NCI-H1048 (cell line): ENCODE measurements around the gene MYT1.
"Not testable (repeated sequence)": the region's sequence is repeated elsewhere in the genome, so short reads cannot be mapped to it uniquely, and the experiment has no call there.

ENCODE experiments used
- DNase-seq: peaks from one replicate; lab custom pipeline; 2025; lab: John Stamatoyannopoulos, UW

The MYT1 gene

DNA sequence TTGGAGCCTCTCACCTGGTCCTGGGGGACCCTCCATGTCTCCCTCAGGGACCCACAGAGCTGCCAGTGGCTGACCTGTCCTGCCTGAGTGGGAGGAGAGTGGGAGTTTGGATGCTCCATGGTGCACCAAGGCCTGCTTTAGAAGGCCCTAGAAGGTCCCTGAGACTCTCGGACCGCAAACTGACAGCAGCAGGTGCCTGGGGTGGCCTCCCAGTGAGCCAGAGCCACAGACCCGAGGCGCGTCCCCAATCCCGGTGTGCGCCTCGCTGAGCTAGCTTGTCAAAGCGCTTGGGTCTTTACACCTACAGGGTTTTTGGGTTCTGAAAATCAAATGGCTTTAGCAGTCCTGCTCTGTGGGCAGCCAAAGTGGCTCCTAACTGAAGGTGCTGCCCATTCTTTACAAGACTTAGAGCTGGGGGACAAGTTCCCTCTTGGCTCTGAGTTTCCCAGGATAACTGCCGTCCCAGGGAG, 4.9 kb downstream of the MYT1 start:
- DNase-seq: no peak

DNA sequence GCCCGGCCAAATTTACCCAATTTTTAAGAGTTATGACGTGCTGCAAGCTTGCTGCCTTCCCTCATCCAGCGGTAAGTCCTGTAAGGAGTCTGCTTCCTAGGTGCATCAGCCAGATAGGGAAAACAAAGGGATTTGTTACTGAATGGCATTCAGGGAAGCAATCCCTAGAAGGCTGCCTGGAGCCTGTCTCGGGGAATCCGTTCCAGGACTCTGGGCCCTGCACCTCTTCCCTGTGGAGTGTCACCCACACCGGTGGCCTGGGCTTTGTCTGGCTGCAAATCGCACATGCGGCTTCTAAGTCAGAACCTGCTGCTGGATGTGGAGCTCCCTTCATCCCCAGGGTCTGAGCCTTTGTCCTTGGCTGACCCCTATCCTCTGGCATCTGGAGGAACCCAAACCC, 7.0 kb downstream of the MYT1 start:
- no peak for DNase-seq

DNA sequence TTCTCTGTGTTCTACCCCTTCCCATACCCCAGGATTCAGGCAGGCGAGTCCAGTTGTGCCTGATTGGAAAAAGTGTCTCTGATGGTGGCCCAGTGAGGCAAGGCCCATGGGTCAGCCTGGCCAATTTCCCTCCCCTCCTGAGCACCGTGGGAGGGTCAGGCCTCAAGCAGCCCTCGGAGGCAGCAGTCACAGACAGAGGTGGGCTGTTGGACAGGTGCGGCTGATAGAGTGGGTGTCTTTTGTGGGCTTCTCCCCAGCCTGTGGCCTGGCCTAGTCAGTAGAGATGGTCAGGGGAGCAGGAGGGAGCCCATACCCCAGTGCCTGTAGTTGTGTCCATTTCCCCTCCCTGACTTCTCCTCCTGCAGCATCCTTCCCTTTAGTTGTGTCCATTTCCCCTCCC, 8.9 kb downstream of the MYT1 start:
- no peak for DNase-seq

DNA sequence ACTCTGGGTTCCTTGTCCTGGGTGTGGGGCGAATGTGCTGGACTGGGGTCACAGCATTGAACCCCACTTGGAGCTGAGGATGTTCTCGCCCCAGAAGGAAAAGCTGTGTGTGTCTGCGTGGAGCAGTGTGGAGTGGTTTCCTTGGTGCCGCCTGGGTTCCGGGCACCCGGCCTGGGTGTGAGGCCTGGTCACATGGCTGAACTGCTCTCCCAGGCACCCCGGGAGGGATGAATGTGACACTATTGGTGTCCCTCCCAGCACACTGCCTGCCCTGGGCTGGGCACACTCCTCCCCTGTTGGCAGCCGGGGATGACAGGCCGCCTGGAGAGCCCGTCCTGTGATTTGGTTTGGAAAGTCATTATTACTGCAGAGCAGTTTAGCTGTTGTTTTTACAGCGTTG, 12.3 kb downstream of the MYT1 start:
- DNase-seq: no peak

DNA sequence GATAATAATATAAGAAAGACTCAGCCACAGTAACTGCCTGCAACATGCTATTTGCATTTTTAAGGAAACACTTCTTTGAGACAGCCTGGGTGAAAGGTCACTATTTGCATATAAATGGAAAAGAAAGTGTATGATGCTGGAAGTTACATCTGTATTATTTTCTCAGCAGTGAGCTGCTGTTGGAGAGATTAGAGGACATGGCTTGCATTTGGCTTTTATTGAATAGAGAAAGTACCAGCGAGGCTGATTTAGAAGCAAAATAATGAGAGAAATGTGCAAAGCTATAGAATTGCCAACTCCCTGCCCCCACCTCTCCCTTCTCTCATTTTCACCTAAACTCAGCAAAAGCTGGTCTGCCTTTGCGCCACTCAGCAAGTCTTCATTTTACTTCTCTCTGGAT, 12.7 kb downstream of the MYT1 start:
- no peak for DNase-seq

GRCh38 chr20:64177384-64177783, 13.1 kb downstream of the MYT1 start:
- DNase-seq: no peak

DNA sequence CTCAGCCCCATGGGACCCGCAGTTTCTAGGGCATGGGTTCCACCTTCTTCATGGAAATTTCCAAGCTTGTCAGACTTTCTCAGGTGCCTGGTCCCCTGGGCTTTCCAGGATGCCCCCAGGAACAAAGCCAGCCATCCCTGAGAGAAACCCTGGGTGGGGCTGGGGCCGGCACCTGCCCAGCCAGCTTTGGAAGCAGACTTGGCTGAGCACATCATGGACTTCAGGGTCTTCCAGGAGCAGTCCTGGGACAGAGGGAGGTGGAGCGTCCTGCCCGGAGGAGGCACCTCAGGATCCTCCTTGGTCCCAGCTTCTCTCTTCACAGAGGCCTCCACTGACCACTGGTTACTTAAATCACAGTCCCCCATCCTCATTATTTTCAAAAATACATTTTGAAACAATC, 13.5 kb downstream of the MYT1 start:
- DNase-seq: no peak

DNA sequence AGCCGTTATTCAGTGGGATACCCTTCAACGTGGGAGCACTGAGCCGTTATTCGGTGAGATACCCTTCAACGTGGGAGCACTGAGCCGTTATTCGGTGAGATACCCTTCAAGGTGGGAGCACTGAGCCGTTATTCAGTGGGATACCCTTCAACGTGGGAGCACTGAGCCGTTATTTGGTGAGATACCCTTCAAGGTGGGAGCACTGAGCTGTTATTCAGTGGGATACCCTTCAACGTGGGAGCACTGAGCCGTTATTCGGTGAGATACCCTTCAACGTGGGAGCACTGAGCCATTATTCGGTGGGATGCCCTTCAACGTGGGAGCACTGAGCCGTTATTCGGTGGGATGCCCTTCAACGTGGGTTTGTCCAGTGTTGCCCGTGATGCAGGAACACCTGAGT, 14.7 kb downstream of the MYT1 start:
- not testable (repeated sequence) for DNase-seq

GRCh38 chr20:64179805-64180204, 15.6 kb downstream of the MYT1 start:
- DNase-seq: no peak

DNA sequence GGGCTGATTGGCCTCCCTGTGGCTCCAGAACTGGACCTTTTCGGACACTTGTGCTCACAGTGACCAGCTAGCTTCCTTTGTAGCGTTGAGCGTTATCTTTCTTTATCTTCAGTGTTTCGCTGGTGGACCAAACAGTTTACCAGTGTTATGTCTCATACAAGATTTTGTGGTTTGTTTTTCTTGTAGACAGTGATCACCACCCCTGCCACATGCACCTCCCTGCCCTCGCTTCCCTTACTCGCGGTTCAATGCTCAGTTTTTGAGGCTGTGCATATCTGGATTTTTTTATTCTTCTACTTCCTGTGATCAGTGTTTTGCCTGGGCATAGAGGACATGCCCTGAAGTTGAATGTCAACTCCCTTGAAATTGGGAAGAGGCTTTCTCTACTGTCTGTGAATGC, 16.4 kb downstream of the MYT1 start:
- DNase-seq: no peak

DNA sequence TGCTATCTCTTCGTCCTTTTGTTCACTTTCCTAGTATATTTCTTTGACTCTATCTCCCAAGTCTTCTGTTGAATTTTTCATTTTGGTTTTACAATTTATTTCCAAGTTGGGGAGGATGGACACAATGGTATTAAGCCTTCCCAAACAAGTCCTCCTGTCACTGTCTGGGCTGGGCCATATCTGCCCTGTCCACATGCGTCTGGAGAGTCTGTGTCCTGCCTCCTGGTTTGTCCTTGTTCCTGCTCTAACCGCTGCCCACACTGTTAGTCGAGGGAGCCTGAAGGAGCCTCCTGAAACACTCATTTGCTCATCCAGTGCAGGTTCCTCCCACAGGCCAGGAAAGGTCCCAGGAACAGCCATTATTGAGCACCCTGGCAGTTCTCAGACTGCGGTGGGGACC, 17.1 kb downstream of the MYT1 start:
- DNase-seq: no peak

DNA sequence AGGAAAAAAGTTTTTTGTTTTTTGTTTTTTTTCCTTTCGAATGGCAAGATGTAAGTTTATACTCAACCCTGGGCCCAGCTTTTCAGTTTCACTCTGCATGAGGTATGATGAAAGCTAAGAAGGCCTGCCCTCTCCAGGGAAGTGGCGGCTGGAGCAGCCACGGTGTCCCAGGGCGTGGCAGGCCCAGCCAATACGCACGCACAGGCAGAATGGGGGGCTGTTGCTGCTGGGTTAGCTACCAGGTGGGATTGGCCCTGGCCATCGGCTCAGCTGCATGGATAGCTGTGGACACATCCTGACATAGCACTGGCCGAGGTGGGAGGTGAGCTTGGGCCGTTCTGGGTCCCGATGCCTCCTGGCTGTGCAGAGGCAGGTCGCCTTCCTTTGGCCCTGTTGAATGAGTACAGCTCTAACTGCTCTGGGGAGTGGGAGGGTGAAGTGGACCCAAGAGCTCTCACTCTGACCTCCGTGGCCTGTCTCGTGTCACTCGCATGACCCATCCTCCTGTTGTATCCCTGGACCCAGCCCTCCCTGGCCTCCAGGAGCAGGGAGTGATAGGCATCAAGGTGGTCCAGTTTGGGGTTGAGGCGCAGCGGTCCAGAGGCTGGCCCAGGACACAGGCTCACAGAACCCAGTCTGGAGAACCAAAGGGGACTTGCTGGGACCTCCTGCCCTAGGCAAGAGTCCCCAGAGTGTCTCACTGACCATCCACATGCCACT, 18.1 kb downstream of the MYT1 start:
- DNase-seq: no peak

GRCh38 chr20:64183313-64183712, 19.1 kb downstream of the MYT1 start:
- no peak for DNase-seq

- no peak for DNase-seq
These were observed 20.5 kb downstream of the MYT1 start for GRCh38 chr20:64184795-64185194.

GRCh38 chr20:64185276-64185900, 21.1 kb downstream of the MYT1 start:
- no peak for DNase-seq

DNA sequence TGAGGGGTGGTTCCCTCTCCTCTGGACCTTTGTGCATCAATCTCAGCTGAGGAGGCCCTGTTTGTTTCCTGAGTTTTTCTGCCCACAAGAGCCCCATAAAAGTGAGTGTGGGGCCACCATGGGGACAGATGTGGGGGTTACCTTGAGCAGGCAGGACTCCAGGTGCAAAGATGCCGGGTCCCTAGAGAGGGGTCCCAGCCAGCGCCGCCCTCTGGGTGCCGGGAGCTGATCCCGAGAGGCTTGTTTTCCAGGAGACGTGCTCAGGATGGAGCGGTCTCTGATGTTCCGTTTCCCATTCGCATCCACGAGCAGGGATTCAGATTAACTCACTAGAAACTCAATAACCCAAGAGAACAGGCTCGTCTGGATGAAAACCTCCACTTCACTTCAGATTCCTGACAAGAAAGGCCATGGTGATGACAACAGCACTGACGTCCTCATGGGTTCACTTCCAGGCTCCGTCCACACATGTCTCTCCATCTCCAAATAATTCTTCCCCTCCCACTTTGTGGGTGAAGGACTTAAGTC, 21.9 kb downstream of the MYT1 start:
- DNase-seq: no peak

DNA sequence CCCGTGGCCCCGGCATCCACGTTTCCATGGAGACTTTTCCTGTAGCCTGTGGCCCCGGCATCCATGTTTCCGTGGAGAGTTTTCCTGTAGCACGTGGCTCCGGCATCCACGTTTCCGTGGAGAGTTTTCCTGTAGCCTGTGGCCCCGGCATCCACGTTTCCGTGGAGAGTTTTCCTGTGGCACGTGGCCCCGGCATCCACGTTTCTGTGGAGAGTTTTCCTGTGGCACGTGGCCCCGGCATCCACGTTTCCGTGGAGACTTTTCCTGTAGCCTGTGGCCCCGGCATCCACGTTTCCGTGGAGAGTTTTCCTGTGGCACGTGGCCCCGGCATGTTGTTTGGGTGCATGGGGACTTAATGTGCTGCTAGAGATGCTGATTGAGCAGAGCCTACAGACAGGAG, 23.0 kb downstream of the MYT1 start:
- not testable (repeated sequence) for DNase-seq

GRCh38 chr20:64188091-64188490, 23.8 kb downstream of the MYT1 start:
- no peak for DNase-seq

- peak; percentile 15 for DNase-seq
These were observed 24.7 kb downstream of the MYT1 start for GRCh38 chr20:64188682-64189529.

- no peak for DNase-seq
These were observed 25.3 kb downstream of the MYT1 start for GRCh38 chr20:64189530-64189966.

- no peak for DNase-seq
These were observed 25.7 kb downstream of the MYT1 start for GRCh38 chr20:64189986-64190385.

GRCh38 chr20:64191002-64191401, 26.8 kb downstream of the MYT1 start:
- no peak for DNase-seq

DNA sequence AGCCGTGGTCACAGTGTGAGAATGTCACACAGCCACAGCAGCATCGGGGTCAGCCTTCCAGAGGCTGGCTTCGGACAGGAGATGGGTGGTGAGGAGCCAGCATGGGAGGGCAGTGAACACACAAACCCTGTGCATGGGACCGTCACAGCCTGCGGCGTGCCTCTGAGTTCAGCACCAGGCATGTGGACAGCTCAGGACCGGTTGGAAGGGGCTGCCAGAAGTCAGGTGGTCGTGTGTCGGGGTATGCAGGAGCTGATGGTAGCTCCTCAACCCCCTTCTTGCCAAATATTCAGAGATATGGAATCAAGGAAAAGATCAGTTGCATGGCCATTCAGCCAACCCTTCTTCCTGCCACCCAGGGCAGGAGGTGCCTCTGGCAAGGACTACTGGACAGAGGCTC, 28.2 kb downstream of the MYT1 start:
- DNase-seq: no peak
